Activated T-helper 17 cell treated with anti-CD3 and anti-CD28 coated beads, Interleukin-2, amount 50 U/mL, for 72 hours (primary cell): ENCODE results near the gene RIPK4. TPM values are rescaled to one million over a fixed set of nuclear protein-coding genes. Genes with fewer than 3 reads are reported as not detected.

Experiments
- ATAC-seq: fragments of 150-1000 bp; cut with Tn5 transposase; replicated peaks from 2 replicates; pipeline ENCODE4 v1.10.0; 2021; ENCODE audit warnings: mild to moderate bottlenecking, moderate library complexity
- H3K27ac Mint-ChIP-seq: one replicate; pipeline ENCODE4 v1.8.0; 2022; ENCODE audit warnings: mixed read lengths
- H3K27me3 Mint-ChIP-seq: one replicate; pipeline ENCODE4 v1.8.0; 2022; ENCODE audit warnings: mixed read lengths
- H3K36me3 Mint-ChIP-seq: one replicate; pipeline ENCODE4 v1.8.0; 2022; ENCODE audit warnings: low read depth, mild to moderate bottlenecking, mixed read lengths
- H3K4me1 Mint-ChIP-seq: one replicate; pipeline ENCODE4 v1.8.0; 2022; ENCODE audit warnings: mixed read lengths
- H3K4me3 Mint-ChIP-seq: one replicate; pipeline ENCODE4 v1.8.0; 2022; ENCODE audit warnings: mild to moderate bottlenecking, mixed read lengths
- H3K9me3 Mint-ChIP-seq: one replicate; pipeline ENCODE4 v1.8.0; 2022; ENCODE audit warnings: mixed read lengths
- total RNA-seq, 2 donors: library from RNA; stranded (reverse); gene quantifications; one replicate each; pipeline ENCODE4 v1.2.3, GENCODE V29; 2022

Gene RIPK4
- total RNA-seq, 2 donors from 2014 or later: 1.1 TPM; not detected in 1

DNA sequence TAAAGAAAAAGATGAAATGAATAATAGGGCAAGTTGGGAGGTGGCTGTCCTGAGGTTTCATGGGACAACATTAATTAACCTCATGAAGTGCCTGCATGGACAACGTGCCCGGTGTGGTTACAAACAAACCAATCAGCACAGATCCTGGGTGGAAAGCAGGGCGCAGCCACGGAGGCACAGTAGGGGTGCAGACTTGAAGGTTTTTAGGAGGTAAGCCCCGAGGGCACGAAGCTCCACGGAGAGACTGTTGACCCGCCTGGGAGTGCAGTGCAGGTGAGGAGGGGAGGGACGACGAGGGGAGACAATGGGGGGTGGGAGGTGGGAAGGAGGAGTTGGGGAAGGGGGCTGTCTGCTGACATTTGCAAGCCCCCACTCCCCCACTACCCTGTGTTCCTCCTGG lies 2.3 kb upstream of the RIPK4 start:
- Mint-ChIP-seq H3K4me1 (peaks cover 11% of the 10 kb centered on the region), H3K9me3 (no peaks in the 10 kb centered on the region), H3K4me3 (peak overlapping the region; percentile 78), H3K27ac (no peak overlapping the region), H3K27me3 (peaks cover 66% of the 10 kb centered on the region), H3K36me3 (peaks cover 11% of the 10 kb centered on the region)
- no peak for ATAC-seq

DNA sequence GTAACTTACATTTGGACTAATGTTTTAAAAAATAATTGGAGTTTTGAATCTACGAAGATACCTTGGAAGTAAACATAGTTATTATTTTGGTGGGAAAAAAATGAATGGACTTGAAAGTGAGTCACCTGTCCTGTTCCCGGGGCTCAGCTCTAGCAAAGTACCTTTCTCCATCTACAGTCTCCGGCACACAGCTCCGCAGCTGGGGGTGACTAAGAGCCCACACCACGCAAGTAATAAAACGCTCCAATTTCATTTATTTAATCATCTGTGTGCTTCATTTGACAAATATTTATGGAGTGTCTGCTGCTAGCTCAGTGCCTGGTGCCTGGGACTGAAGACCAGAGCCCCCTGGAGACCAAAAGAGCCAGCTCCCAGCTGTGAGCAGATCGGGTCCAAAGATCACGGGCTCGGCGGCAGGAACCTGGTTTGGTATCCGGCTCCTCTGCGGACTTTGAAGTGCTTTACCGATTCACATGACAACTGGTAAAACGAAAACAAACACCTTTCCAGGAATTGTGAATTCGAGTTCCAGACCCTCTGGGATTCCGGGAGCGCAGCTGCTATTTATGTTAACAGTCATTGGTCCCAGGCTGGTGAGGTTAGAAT lies 1.7 kb upstream of the RIPK4 start:
- peaks cover 11% of the 10 kb centered on the region for H3K4me1 Mint-ChIP-seq
- peak; percentile 53 for ATAC-seq
- peaks cover 67% of the 10 kb centered on the region for H3K27me3 Mint-ChIP-seq
- no peak overlapping the region for H3K27ac Mint-ChIP-seq
- no peaks in the 10 kb centered on the region for H3K9me3 Mint-ChIP-seq
- peaks cover 11% of the 10 kb centered on the region for H3K36me3 Mint-ChIP-seq
- peak overlapping the region; percentile 78 for H3K4me3 Mint-ChIP-seq

- H3K27ac Mint-ChIP-seq: peak overlapping the region; percentile 39
- H3K4me3 Mint-ChIP-seq: peak overlapping the region; percentile 78
- no peaks in the 10 kb centered on the region for H3K9me3 Mint-ChIP-seq
- peaks cover 11% of the 10 kb centered on the region for H3K4me1 Mint-ChIP-seq
- peaks cover 66% of the 10 kb centered on the region for H3K27me3 Mint-ChIP-seq
- peaks cover 11% of the 10 kb centered on the region for H3K36me3 Mint-ChIP-seq
- peak; percentile 39 for ATAC-seq
These were observed 969 bp upstream of the RIPK4 start for GRCh38 chr21:41767606-41768436.

- peak overlapping the region; percentile 78 for H3K4me3 Mint-ChIP-seq
- H3K27ac Mint-ChIP-seq: no peak overlapping the region
- peaks cover 72% of the 10 kb centered on the region for H3K27me3 Mint-ChIP-seq
- H3K36me3 Mint-ChIP-seq: peaks cover 11% of the 10 kb centered on the region
- peaks cover 11% of the 10 kb centered on the region for H3K4me1 Mint-ChIP-seq
- no peak for ATAC-seq
- no peaks in the 10 kb centered on the region for H3K9me3 Mint-ChIP-seq
These were observed 624 bp downstream of the RIPK4 start for GRCh38 chr21:41765973-41766882.

- H3K36me3 Mint-ChIP-seq: peaks cover 11% of the 10 kb centered on the region
- no peak overlapping the region for H3K27ac Mint-ChIP-seq
- no peaks in the 10 kb centered on the region for H3K9me3 Mint-ChIP-seq
- peaks cover 71% of the 10 kb centered on the region for H3K27me3 Mint-ChIP-seq
- peak overlapping the region; percentile 10 for H3K4me3 Mint-ChIP-seq
- ATAC-seq: no peak
- H3K4me1 Mint-ChIP-seq: peaks cover 11% of the 10 kb centered on the region
These were observed 1.4 kb downstream of the RIPK4 start for GRCh38 chr21:41765420-41765821.

GRCh38 chr21:41764558-41765419 lies 2.1 kb downstream of the RIPK4 start:
- Mint-ChIP-seq H3K4me1 (peaks cover 11% of the 10 kb centered on the region), H3K36me3 (peaks cover 11% of the 10 kb centered on the region), H3K4me3 (peak overlapping the region; percentile 10), H3K9me3 (no peaks in the 10 kb centered on the region), H3K27ac (no peak overlapping the region), H3K27me3 (peaks cover 71% of the 10 kb centered on the region)
- ATAC-seq: no peak

DNA sequence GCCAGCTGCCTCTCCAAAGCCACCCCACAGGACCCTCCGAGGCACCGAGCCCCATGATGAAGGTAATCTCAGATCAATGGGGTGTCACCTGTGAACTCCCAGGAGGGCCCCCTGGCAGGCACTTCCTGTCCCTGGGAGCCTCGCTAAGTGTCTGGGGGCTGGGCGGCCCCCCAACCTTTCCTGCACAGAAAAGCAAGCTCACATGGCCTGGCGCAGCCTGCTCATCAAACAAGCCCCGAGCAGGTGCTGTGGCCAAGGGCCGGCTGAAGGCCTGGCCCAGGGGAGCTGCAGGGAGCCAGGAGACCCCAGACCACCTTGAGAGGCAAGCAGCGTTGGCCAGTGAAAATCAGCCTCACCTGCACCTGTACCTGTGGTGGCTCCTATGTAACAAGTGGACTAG lies 2.9 kb downstream of the RIPK4 start:
- H3K27ac Mint-ChIP-seq: no peak overlapping the region
- no peak for ATAC-seq
- H3K9me3 Mint-ChIP-seq: no peaks in the 10 kb centered on the region
- peaks cover 68% of the 10 kb centered on the region for H3K27me3 Mint-ChIP-seq
- peaks cover 11% of the 10 kb centered on the region for H3K36me3 Mint-ChIP-seq
- H3K4me3 Mint-ChIP-seq: no peak overlapping the region
- peaks cover 11% of the 10 kb centered on the region for H3K4me1 Mint-ChIP-seq

GRCh38 chr21:41763398-41763931 lies 3.4 kb downstream of the RIPK4 start:
- Mint-ChIP-seq H3K36me3 (peaks cover 11% of the 10 kb centered on the region), H3K9me3 (no peaks in the 10 kb centered on the region), H3K27ac (no peak overlapping the region), H3K4me1 (peaks cover 11% of the 10 kb centered on the region), H3K4me3 (no peak overlapping the region), H3K27me3 (peaks cover 65% of the 10 kb centered on the region)
- no peak for ATAC-seq

GRCh38 chr21:41762753-41763152 lies 4.1 kb downstream of the RIPK4 start:
- no peaks in the 10 kb centered on the region for H3K9me3 Mint-ChIP-seq
- H3K4me1 Mint-ChIP-seq: peaks cover 8% of the 10 kb centered on the region
- peaks cover 62% of the 10 kb centered on the region for H3K27me3 Mint-ChIP-seq
- H3K36me3 Mint-ChIP-seq: peaks cover 9% of the 10 kb centered on the region
- ATAC-seq: no peak
- no peak overlapping the region for H3K4me3 Mint-ChIP-seq
- H3K27ac Mint-ChIP-seq: no peak overlapping the region

DNA sequence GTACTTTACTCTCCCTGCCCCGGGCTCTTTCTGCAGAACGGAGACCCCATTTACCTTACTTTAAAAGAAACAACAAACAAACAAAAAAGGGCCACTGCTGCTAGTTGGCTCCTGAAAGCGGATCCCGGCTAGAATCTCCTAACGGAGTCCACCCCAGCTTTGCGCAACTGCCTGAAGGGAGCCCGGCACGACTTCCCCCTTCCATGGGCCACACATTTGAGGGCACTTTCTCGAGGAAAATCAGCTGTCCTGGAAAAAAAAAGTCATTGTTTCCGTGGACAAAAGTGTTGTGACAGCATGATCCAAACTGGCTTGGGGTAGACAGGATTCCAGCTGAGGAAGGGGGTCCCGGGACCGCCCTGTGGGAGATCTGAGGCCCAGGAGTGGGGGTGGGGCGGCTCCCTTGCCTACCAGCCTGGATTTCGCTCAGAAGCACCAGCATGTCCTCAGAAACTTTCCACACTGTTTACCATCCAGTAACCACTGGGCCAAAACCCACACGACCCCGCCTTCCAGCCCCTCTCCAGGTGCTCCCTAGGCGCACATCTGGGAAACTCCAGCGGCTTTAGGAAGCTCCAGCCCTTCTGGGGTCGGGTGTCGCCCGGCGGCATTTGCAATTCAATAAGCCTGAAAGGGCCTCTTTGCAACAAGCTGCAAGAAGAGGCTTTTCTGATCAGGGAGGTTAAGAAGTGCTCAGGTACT lies 4.8 kb downstream of the RIPK4 start:
- Mint-ChIP-seq H3K4me3 (no peak overlapping the region), H3K27me3 (peaks cover 56% of the 10 kb centered on the region), H3K9me3 (no peaks in the 10 kb centered on the region), H3K4me1 (peaks cover 2% of the 10 kb centered on the region), H3K36me3 (peaks cover 2% of the 10 kb centered on the region), H3K27ac (no peak overlapping the region)
- no peak for ATAC-seq

DNA sequence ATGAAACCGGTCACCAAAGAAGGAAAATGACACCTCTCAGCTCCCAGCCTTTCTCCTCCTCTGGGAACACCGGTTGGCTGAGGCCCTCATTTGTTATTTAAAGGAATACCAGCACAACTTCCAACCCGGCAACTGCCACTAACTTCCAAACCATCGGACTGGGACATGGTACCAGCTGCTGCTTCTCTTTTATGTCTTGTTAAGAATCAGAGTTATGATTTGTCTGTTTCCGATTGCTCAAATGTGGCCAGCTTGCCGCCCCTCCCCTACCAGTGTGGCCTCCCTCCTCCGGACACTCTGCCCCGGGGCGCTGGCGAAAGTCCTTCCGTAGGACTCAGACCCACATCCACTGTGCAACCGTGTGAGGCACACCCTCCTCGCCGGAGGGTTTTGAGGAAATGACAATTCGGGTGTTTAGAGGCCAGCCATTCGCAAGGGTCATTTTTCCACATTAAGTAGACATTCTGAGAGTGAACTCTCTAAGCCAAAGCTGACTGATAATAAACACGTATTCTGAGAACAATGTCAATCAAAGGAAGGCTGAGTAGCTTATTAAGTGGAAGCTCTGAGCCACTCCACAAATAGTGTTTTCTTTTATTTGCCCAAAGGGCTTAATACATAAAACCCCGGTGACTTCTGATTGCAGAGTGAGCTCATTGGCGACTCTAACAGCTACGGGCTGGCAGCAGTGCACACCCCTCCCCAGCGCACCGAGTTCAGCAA lies 5.5 kb downstream of the RIPK4 start:
- Mint-ChIP-seq H3K36me3 (no peaks in the 10 kb centered on the region), H3K9me3 (no peaks in the 10 kb centered on the region), H3K4me1 (no peaks in the 10 kb centered on the region), H3K27ac (no peak overlapping the region), H3K27me3 (peaks cover 55% of the 10 kb centered on the region), H3K4me3 (no peak overlapping the region)
- no peak for ATAC-seq

DNA sequence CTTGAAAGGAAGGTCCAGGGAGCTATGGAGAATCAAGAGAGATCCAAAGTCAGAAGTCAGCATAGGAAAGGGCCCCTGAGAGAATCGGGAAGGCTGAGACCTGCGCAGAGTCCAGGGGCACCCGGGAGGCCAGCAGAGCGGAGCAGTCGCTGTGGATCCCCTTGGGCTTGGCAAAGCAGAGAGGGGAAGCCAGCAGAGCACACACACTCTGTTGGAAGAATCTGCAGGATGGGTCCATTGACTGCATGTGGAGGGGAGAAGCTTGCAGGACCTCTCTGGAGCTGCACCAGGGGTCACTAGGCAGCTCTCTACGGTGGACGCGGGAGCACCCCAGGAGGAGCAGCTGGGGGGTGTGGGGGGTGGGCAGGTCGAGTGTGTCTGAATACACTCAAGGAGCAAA lies 6.4 kb downstream of the RIPK4 start:
- H3K27me3 Mint-ChIP-seq: peaks cover 50% of the 10 kb centered on the region
- no peak overlapping the region for H3K4me3 Mint-ChIP-seq

GRCh38 chr21:41759926-41760325 lies 6.9 kb downstream of the RIPK4 start:
- H3K36me3 Mint-ChIP-seq: no peaks in the 10 kb centered on the region
- peaks cover 45% of the 10 kb centered on the region for H3K27me3 Mint-ChIP-seq
- no peak overlapping the region for H3K4me3 Mint-ChIP-seq
- no peak for ATAC-seq
- no peaks in the 10 kb centered on the region for H3K9me3 Mint-ChIP-seq
- H3K27ac Mint-ChIP-seq: no peak overlapping the region
- no peaks in the 10 kb centered on the region for H3K4me1 Mint-ChIP-seq

More for the DNA sequence above, 6.4 kb downstream of the RIPK4 start:
- no peak for ATAC-seq
- H3K9me3 Mint-ChIP-seq: no peaks in the 10 kb centered on the region
- no peak overlapping the region for H3K27ac Mint-ChIP-seq
- no peaks in the 10 kb centered on the region for H3K4me1 Mint-ChIP-seq
- H3K36me3 Mint-ChIP-seq: no peaks in the 10 kb centered on the region
